ENCODE measurements around the gene ICE1.
"Not testable (repeated sequence)": the region's sequence is repeated elsewhere in the genome, so short reads cannot be mapped to it uniquely, and the experiment has no call there.

Gene ICE1

GRCh38 chr5:5492087-5492933 is 69.8 kb downstream of the ICE1 start:
- DNase-seq = peak; percentile 58

- DNase-seq = not testable (repeated sequence)
Observed at GRCh38 chr5:5492934-5493271, 70.4 kb downstream of the ICE1 start.

- no peak for DNase-seq
Observed at GRCh38 chr5:5494489-5495402, 72.3 kb downstream of the ICE1 start.

GRCh38 chr5:5497152-5497788 is 74.8 kb downstream of the ICE1 start:
- peak; percentile 6 for DNase-seq

- DNase-seq = no peak
Observed at GRCh38 chr5:5499442-5499841, 77.0 kb downstream of the ICE1 start.

- no peak for DNase-seq
Observed at GRCh38 chr5:5504325-5504724, 81.8 kb downstream of the ICE1 start.

GRCh38 chr5:5505815-5506214 is 83.3 kb downstream of the ICE1 start:
- DNase-seq = no peak

- no peak for DNase-seq
Observed at GRCh38 chr5:5508391-5508790, 85.9 kb downstream of the ICE1 start.

GRCh38 chr5:5511904-5512416 is 89.5 kb downstream of the ICE1 start:
- DNase-seq = no peak

- no peak for DNase-seq
Observed at GRCh38 chr5:5512543-5512942, 90.1 kb downstream of the ICE1 start.

- DNase-seq = not testable (repeated sequence)
Observed at GRCh38 chr5:5520622-5521021, 98.1 kb downstream of the ICE1 start.

GRCh38 chr5:5521029-5521428 is 98.6 kb downstream of the ICE1 start:
- DNase-seq = no peak

- DNase-seq = no peak
Observed at GRCh38 chr5:5521478-5521877, 99.0 kb downstream of the ICE1 start.

- DNase-seq = no peak
Observed at GRCh38 chr5:5522336-5522735, 99.9 kb downstream of the ICE1 start.

- DNase-seq = peak; percentile 2
Observed at GRCh38 chr5:5523066-5523505, 100.6 kb downstream of the ICE1 start.

- DNase-seq = no peak
Observed at GRCh38 chr5:5524327-5524726, 101.8 kb downstream of the ICE1 start.

GRCh38 chr5:5531371-5531770 is 108.9 kb downstream of the ICE1 start:
- no peak for DNase-seq

- no peak for DNase-seq
Observed at GRCh38 chr5:5532306-5533076, 110.0 kb downstream of the ICE1 start.

- DNase-seq = no peak
Observed at GRCh38 chr5:5533927-5534326, 111.5 kb downstream of the ICE1 start.

- no peak for DNase-seq
Observed at GRCh38 chr5:5534333-5534732, 111.9 kb downstream of the ICE1 start.

- DNase-seq = no peak
Observed at GRCh38 chr5:5536871-5537270, 114.4 kb downstream of the ICE1 start.

- DNase-seq = no peak
Observed at GRCh38 chr5:5537426-5537825, 114.9 kb downstream of the ICE1 start.

All from DMS79 treated with DMSO at 0.1 percent for 48 hours (cell line).